NT2/D1 (cell line): Measurements from ENCODE around the gene PTGR2.
"Not testable (repeated sequence)": the region's sequence is repeated elsewhere in the genome, so short reads cannot be mapped to it uniquely, and the experiment has no call there.

Source experiments
- YY1 ChIP-seq: IDR thresholded peaks from 2 replicates; pipeline ENCODE4 v1.6.1; 2011; ENCODE audit not compliant: insufficient read length, insufficient read depth
- ZNF274 ChIP-seq: IDR thresholded peaks from 2 replicates; pipeline ENCODE4 v1.6.1; 2011; ENCODE audit warnings: mild to moderate bottlenecking, low read depth, low read length

DNA sequence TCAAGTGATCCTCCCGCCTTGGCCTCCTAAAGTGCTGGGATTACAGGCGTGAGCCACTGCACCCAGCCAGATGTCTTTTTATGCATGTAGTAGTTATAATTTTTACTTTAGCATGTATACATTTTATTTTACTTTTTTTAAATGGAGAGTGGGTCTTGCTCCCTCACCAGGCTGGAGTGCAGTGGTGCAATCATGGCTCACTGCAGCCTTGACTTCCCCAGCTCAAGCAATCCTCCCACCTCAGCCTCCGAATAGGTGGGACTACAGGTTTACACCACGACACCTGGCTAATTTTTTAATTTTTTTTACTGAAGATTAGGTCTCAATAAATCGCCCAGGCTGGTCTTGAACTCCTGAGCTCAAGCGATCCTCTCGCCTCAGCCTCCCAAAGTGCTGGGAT lies 24.4 kb upstream of the PTGR2 start:
- TF ChIP-seq YY1, ZNF274: not testable (repeated sequence)
